K562 (cell line): ENCODE data around the gene FRMPD2. TPM values are rescaled to one million over a fixed set of nuclear protein-coding genes. Genes with fewer than 3 reads are reported as not detected.

Experiments used
- ATAC-seq: fragments of 200-7000 bp; cut with Tn5 transposase; 3 replicates; pipeline ENCODE4 v1.9.1; 2020; ENCODE audit warnings: moderate library complexity
- BruUV-seq: library from RNA; stranded (reverse); fragments of 400-500 nt; replicated peaks from 2 replicates; lab custom pipeline; 2021; lab: Mats Ljungman, UMichigan
- CTCF ChIA-PET: fragments of 300-600 bp; formaldehyde crosslinking; extraction: SDS; loops from one replicate; lab custom pipeline; 2021; ENCODE audit warnings: low intra/inter-chr PET ratio; lab: Yijun Ruan, JAX
- POLR2A ChIA-PET: fragments of 300-600, 350-650 bp; sonication (Branson Sonifier 250); formaldehyde crosslinking; extraction: SDS; loops from one replicate; lab custom pipeline; 2021; ENCODE audit warnings: antibody characterized with exemption, inconsistent platforms; lab: Yijun Ruan, JAX
- DNase-seq, 4 experiments: peaks; one replicate each; pipeline versions ENCODE4 v3.0.0 to v3.0.0-alpha.2; 2011 to 2018; ENCODE audit warnings: low spot score in 3 of 4, mixed read lengths in 3 of 4; ENCODE audit errors: extremely low read depth in 1 of 4
- FAIRE-seq: peaks from 2 replicates; lab custom pipeline; 2011; peaks lifted over from hg19 to GRCh38; lab: Jason Lieb, UNC
- H2AFZ ChIP-seq: 2 replicates; pipeline ENCODE4 v1.6.0; 2011; ENCODE audit warnings: low read depth, low read length, control low read depth, inconsistent platforms
- H3K27ac ChIP-seq: fragments of 200-600 bp; 3 replicates; pipeline ENCODE4 v1.8.0; 2011; ENCODE audit warnings: low read depth, mild to moderate bottlenecking, control low read depth, inconsistent platforms, low read length, moderate library complexity, mixed read lengths; ENCODE audit errors: extremely low read depth
- H3K27me3 ChIP-seq, 2 experiments: fragments of 300-600 bp in 1 of 2; 2 replicates in 1 of 2; 3 replicates in 1 of 2; pipeline versions ENCODE4 v1.6.0 to v1.8.0; 2011; ENCODE audit warnings: inconsistent platforms in 2 of 2, low read length in 2 of 2, mild to moderate bottlenecking in 1 of 2, mixed read lengths in 1 of 2, moderate library complexity in 1 of 2; ENCODE audit not compliant: control insufficient read depth in 2 of 2, insufficient read depth in 2 of 2
- H3K36me3 ChIP-seq: fragments of 300-600 bp; 3 replicates; pipeline ENCODE4 v1.8.0; 2011; ENCODE audit warnings: mild to moderate bottlenecking, low read length, inconsistent platforms; ENCODE audit not compliant: control insufficient read depth, insufficient read depth
- H3K4me1 ChIP-seq, 2 experiments: fragments of 200-600 bp in 1 of 2; replicated peaks in 1 of 2; 2 replicates in 1 of 2; 3 replicates in 1 of 2; pipeline versions ENCODE4 v1.5.1 to v1.8.0; 2011; ENCODE audit warnings: inconsistent platforms in 2 of 2, low read length in 2 of 2, mild to moderate bottlenecking in 1 of 2, mixed read lengths in 1 of 2, moderate library complexity in 1 of 2; ENCODE audit not compliant: control insufficient read depth in 2 of 2, insufficient read depth in 2 of 2
- H3K4me2 ChIP-seq: 2 replicates; pipeline ENCODE4 v1.6.1; 2011; ENCODE audit warnings: low read length, control low read depth, inconsistent platforms, mixed read lengths; ENCODE audit not compliant: insufficient read depth
- H3K4me3 ChIP-seq: fragments of 200-600 bp; sonication (generic), shearing (Covaris generic); 2 replicates; pipeline ENCODE4 v1.5.1; 2016; ENCODE audit warnings: control low read depth, inconsistent platforms
- H3K79me2 ChIP-seq: fragments of 200-600 bp; 3 replicates; pipeline ENCODE4 v1.8.0; 2011; ENCODE audit warnings: low read length, inconsistent platforms; ENCODE audit not compliant: control insufficient read depth, insufficient read depth
- H3K9ac ChIP-seq, 2 experiments: 2 replicates each; pipeline versions ENCODE4 v1.6.0 to v1.6.1; 2011; ENCODE audit warnings: low read depth in 2 of 2, low read length in 2 of 2, control low read depth in 1 of 2, inconsistent platforms in 1 of 2, mild to moderate bottlenecking in 1 of 2, mixed read lengths in 1 of 2; ENCODE audit not compliant: insufficient read depth in 1 of 2
- H3K9me1 ChIP-seq: one replicate; pipeline ENCODE4 v1.6.0; 2011; ENCODE audit warnings: inconsistent platforms, mild to moderate bottlenecking, low read length, moderate library complexity; ENCODE audit not compliant: control insufficient read depth, insufficient read depth
- H3K9me3 ChIP-seq: replicated peaks from 2 replicates; pipeline ENCODE4 v1.5.1; 2011; ENCODE audit warnings: low read depth, low read length, inconsistent platforms; ENCODE audit not compliant: control insufficient read depth, insufficient read depth
- H4K20me1 ChIP-seq: replicated peaks from 2 replicates; pipeline ENCODE4 v1.6.1; 2011; ENCODE audit warnings: low read length, inconsistent platforms, mixed read lengths; ENCODE audit not compliant: control insufficient read depth, insufficient read depth
- ARNT ChIP-seq, 2 experiments: fragments of 450-650 bp; IDR thresholded peaks; 2 replicates each; pipeline ENCODE4 v1.6.1; 2016; ENCODE audit warnings: mild to moderate bottlenecking in 1 of 2
- CBFA2T3 ChIP-seq: fragments of 450-650 bp; IDR thresholded peaks from 2 replicates; pipeline ENCODE4 v1.6.1; 2017
- DACH1 ChIP-seq: fragments of 450-650 bp; IDR thresholded peaks from 2 replicates; pipeline ENCODE4 v1.6.1; 2018; ENCODE audit not compliant: partially characterized antibody
- SAFB2 ChIP-seq: fragments of 200-400 bp; formaldehyde crosslinking; IDR thresholded peaks from 2 replicates; pipeline ENCODE4 v1.6.1; 2018; ENCODE audit warnings: borderline replicate concordance, low read length, low read depth, moderate library complexity; ENCODE audit not compliant: severe bottlenecking
- ZNF384 ChIP-seq: IDR thresholded peaks from 2 replicates; pipeline ENCODE4 v1.6.1; 2012; ENCODE audit warnings: low read depth, low read length, improper control_type of control experiment
- ZNF764 ChIP-seq: fragments of 250-450 bp; sonication (Bioruptor Pico); IDR thresholded peaks from 2 replicates; pipeline ENCODE4 v1.4.0; 2020; ENCODE audit warnings: low read depth, mild to moderate bottlenecking, moderate library complexity
- in situ Hi-C: fragments of 300-500 bp; cut with MboI; formaldehyde crosslinking; loops from 4 replicates; pipeline ENCODE4 v1.15.0; 2018; ENCODE audit warnings: inconsistent platforms, mixed read lengths
- intact Hi-C: fragments of 100-400 bp; cut with micrococcal nuclease; formaldehyde crosslinking; loops from 2 replicates; pipeline ENCODE4 v1.14.2; 2022
- polyA plus RNA-seq, 8 experiments: library from polyadenylated mRNA; depleted of rRNA in 4 of 8; stranded (reverse) in 5 of 8; unstranded in 3 of 8; fragments of >200 nt; fragmentation: Nextera tagmentation in 2 of 8; fragmentation: Illumina TruSeq in 1 of 8; extraction: Ambion mirVana in 2 of 8; extraction: Trizol in 1 of 8; gene quantifications; 2 replicates each; pipeline versions ENCODE4 v1.2.1 to v1.2.3, GENCODE V29; 2011 to 2014; ENCODE audit warnings: inconsistent platforms in 1 of 8, missing spikeins in 1 of 8
- total RNA-seq, 7 experiments: library from RNA; depleted of rRNA in 6 of 7; stranded (reverse); fragments of >200 nt in 6 of 7; fragmentation: Illumina TruSeq in 2 of 7; extraction: Trizol in 2 of 7; gene quantifications; 2 replicates each; pipeline versions ENCODE4 v1.2.1 to v1.2.3, GENCODE V29; 2011 to 2021; ENCODE audit warnings: low replicate concordance in 1 of 7
- TF ChIP-seq, protein P1 (sequence below): fragments of 450-650 bp; formaldehyde crosslinking; IDR thresholded peaks from 2 replicates; pipeline ENCODE4 v1.4.0; 2022; ENCODE audit warnings: mild to moderate bottlenecking, moderate library complexity

Gene FRMPD2
- total and polyA plus RNA-seq, 9 of the 15 experiments (the other 6 are each of a cell fraction or from before 2014, with no cell fraction given): 0.12 to 0.95 (median 0.33) TPM

DNA sequence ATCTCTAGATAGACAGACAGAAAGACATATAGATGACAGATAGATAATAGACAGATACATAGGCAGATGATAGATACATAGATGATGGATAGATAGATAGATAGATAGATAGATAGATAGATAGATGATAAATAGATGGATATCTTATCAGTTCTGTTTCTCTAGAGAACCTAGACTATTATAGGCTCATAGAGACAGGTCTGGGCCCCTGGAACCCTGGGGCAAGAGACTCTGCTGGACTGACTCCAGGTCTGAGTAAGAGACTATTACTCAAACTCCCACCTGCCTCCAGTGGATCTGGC, 58.3 kb downstream of the FRMPD2 start:
- no peak overlapping the region for H2AFZ ChIP-seq
- H3K27me3 ChIP-seq: peaks cover 0 to 7% of the 10 kb centered on the region in 2 experiments; a peak in 3 of 5 replicates
- POLR2A ChIA-PET: no interaction called here
- H4K20me1 ChIP-seq: no peaks in the 10 kb centered on the region
- FAIRE-seq (no peak), DNase-seq (no peak), ATAC-seq (no peak)
- TF ChIP-seq ARNT (IDR thresholded peaks at IDR 0.05): no peak
- TF ChIP-seq ZNF764 (CRISPR knock-in tag): no peak
- TF ChIP-seq SAFB2: no peak
- TF ChIP-seq ZNF384: no peak
- no peak for TF ChIP-seq CBFA2T3
- TF ChIP-seq, protein P1, sequence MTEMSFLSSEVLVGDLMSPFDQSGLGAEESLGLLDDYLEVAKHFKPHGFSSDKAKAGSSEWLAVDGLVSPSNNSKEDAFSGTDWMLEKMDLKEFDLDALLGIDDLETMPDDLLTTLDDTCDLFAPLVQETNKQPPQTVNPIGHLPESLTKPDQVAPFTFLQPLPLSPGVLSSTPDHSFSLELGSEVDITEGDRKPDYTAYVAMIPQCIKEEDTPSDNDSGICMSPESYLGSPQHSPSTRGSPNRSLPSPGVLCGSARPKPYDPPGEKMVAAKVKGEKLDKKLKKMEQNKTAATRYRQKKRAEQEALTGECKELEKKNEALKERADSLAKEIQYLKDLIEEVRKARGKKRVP (CRISPR knock-in tag): no peak
- TF ChIP-seq DACH1: peak; percentile 92
- in situ Hi-C loops (no loop called here), intact Hi-C loops (no loop called here)
- no peaks in the 10 kb centered on the region for H3K9me1 ChIP-seq
- BruUV-seq: no TSS peak
- H3K4me3 ChIP-seq: no peak overlapping the region
- no peaks in the 10 kb centered on the region for H3K4me1 ChIP-seq
- no peaks in the 10 kb centered on the region for H3K9me3 ChIP-seq
- no peaks in the 10 kb centered on the region for H3K36me3 ChIP-seq
- H3K4me2 ChIP-seq: no peak overlapping the region
- no peaks in the 10 kb centered on the region for H3K79me2 ChIP-seq
- H3K27ac ChIP-seq: no peak overlapping the region
- H3K9ac ChIP-seq: no peak overlapping the region
- CTCF ChIA-PET: interaction anchor here (1.9 to 2.0 kb wide), 2 partner anchors 73 to 440 kb away, joined by 10 to 12 read pairs; no protein-coding TSS in a partner anchor
